GM12801 (cell line): ENCODE results near the gene MCTP2.

Source experiments
- TF ChIP-seq, protein P1 (sequence below): IDR thresholded peaks from one replicate; pipeline ENCODE4 v1.5.1; 2011; ENCODE audit warnings: control low read depth; ENCODE audit not compliant: insufficient read length; ENCODE audit errors: extremely low read depth

The MCTP2 gene

DNA sequence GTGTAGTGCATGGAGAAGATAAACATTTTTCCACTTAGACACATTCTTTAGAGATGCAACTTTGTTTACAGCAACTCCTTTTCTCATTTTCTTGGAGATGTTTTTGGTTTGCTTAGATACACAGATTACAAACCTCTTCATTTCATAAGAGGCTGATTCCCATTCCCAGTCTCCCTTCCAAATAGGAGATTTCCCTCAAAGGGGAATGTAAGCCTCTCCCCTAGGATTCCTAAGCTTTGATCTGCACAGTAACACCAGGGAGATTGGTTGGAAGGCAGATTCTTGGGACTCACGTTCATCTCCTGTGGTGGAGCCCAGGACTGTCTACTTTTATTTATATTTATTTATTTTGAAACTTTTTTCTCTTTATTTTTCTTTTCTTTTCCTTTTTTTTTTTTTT, 63.2 kb downstream of the MCTP2 start:
- TF ChIP-seq, protein P1, sequence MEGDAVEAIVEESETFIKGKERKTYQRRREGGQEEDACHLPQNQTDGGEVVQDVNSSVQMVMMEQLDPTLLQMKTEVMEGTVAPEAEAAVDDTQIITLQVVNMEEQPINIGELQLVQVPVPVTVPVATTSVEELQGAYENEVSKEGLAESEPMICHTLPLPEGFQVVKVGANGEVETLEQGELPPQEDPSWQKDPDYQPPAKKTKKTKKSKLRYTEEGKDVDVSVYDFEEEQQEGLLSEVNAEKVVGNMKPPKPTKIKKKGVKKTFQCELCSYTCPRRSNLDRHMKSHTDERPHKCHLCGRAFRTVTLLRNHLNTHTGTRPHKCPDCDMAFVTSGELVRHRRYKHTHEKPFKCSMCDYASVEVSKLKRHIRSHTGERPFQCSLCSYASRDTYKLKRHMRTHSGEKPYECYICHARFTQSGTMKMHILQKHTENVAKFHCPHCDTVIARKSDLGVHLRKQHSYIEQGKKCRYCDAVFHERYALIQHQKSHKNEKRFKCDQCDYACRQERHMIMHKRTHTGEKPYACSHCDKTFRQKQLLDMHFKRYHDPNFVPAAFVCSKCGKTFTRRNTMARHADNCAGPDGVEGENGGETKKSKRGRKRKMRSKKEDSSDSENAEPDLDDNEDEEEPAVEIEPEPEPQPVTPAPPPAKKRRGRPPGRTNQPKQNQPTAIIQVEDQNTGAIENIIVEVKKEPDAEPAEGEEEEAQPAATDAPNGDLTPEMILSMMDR, result no peak

DNA sequence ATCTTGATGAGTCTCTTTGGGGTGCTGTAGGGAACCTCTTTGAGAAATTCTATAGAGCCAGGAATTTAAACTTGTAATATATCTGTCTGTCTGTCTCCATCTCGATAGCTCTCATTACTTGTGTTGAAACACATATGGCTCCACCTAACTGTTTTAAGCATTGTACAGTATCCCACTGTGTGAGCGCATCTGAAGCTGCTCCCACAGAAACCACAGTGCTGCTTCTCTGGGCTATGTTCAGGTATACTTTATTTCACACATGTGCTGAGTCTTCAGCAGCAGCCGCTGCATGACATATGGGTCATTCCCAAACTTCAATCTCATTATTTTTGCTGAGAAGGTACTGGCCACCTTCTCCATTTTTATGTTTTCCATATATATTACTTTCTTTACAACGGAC, 63.9 kb downstream of the MCTP2 start:
- TF ChIP-seq, protein P1, result no peak

DNA sequence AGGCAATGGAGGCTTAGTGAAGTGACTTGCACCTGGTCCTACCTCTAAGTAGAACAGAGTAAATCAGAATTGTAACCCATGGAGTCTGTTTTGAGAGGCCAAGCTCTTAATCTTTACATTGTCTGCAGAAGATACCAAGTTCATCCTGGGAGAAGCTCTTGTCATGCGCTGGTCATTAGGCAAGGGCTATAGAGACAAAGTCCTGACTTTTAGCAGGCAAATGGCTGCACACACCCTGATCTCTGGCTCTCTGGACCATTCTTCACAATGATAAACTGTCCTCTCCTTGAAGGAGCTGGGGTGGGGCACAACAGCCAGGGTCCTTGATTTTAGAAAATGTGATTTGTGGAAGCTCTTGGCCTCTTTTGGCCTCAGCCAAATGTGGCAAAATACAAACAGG, 65.4 kb downstream of the MCTP2 start:
- TF ChIP-seq, protein P1, result no peak

- TF ChIP-seq, protein P1, result no peak
These were observed 66.2 kb downstream of the MCTP2 start for GRCh38 chr15:94297558-94297957.

DNA sequence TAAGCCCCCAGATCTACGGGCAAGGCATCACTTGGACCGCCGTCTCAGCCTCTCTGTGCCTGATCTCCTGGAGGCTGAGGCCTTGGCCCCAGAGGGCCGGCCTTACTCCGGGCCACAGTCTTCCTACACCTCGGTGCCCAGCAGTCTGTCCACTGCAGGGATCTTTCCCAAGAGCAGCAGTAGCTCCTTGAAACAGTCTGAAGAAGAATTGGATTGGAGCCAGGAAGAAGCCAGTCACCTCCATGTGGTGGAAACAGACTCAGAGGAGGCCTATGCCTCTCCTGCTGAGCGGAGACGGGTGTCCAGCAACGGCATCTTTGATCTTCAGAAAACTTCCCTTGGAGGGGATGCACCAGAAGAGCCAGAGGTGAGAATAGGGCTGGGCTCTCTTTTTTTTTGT, 67.0 kb downstream of the MCTP2 start:
- TF ChIP-seq, protein P1, result no peak

DNA sequence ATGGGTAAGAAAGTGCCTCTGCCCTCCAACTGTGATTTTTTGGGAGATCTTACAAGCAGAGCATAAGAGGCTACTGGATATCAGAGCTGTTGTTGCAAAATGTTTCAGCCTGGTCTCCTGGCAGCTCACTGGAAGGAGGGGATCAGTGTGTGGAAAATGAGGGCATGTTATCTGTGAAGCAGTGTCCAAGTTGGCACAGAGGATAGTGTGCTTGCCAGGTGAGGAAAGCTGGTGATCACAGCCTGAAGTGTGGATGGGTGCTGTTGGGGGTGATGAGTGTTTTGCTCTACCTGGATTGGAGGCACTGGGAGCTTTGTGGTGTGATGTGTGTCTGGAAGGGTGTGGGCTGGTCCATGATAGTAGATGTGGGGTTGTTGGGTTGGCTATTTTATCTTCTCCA, 69.3 kb downstream of the MCTP2 start:
- TF ChIP-seq, protein P1, result no peak

- TF ChIP-seq, protein P1, result no peak
These were observed 73.8 kb downstream of the MCTP2 start for GRCh38 chr15:94305133-94305532.
